Measurements from ENCODE around the gene PIK3CD. TPM values are rescaled to one million over a fixed set of nuclear protein-coding genes. Genes with fewer than 3 reads are reported as not detected.

PIK3CD gene
- total RNA-seq, 1 experiment from 2014 or later, result 16.1 TPM

- DNase-seq (ENCODE audit: low read depth), result no peak
Measured at GRCh38 chr1:9718006-9718680, 66.6 kb downstream of the PIK3CD start.

- no peak for DNase-seq (ENCODE audit: low read depth)
Measured at GRCh38 chr1:9719978-9720722, 68.6 kb downstream of the PIK3CD start.

DNA sequence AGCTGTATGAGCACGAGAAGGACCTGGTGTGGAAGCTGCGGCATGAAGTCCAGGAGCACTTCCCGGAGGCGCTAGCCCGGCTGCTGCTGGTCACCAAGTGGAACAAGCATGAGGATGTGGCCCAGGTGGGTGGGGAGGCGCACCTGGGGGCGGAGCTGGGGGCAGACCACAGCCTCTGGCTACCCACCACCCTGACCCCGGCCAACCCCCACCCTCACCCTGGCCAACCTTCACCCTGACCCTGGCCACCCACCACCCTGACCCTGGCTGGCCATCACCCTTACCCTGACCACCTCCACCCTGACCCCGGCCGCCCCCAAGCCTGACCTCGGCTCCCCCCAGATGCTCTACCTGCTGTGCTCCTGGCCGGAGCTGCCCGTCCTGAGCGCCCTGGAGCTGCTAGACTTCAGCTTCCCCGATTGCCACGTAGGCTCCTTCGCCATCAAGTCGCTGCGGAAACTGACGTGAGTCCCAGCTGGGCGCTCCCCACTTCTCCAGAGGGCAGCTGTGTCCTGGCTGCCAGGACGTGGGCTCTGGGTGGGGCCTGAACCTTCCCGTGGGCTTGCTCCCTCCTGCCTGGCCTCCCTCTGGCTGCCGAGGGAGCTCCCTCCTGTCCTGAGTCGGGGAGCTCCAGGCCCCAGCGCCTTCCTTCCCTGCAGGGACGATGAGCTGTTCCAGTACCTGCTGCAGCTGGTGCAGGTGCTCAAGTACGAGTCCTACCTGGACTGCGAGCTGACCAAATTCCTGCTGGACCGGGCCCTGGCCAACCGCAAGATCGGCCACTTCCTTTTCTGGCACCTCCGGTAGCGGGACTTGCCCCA lies 69.5 kb downstream of the PIK3CD start:
- DNase-seq (ENCODE audit: low read depth), result no peak

- no peak for DNase-seq (ENCODE audit: low read depth)
Measured at GRCh38 chr1:9721606-9722377, 70.3 kb downstream of the PIK3CD start.

GRCh38 chr1:9722378-9722749 lies 70.8 kb downstream of the PIK3CD start:
- DNase-seq (ENCODE audit: low read depth), result no peak

DNA sequence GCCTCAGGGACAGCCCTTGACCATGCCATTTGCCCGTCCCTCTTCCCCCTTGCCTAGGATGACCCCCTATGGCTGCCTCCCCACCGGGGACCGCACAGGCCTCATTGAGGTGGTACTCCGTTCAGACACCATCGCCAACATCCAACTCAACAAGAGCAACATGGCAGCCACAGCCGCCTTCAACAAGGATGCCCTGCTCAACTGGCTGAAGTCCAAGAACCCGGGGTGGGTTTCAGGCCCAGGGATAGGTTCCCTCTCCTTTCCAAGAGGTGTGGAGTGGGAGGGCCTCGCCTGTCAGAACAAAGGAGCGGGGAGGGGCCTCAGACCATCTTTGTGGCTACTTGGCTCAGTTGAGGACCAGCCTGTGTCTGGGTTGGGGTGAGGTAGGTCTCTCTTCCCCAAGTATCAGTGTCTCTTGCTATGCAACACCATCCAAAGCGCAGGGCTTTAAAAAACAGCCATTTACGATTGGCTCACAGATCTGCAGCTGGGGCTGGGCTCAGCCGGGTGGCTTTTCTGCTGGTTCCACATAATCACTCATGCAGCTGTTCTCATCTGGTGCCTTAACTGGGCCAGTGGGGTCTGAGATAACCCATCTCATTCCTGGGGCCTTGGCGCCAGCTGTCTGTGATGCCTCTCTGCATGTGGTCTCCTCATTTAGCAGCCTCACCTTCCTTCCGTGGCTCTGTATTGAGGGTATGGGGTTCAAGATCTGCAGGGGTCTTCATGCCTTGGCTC lies 71.7 kb downstream of the PIK3CD start:
- DNase-seq (ENCODE audit: low read depth), result no peak

DNA sequence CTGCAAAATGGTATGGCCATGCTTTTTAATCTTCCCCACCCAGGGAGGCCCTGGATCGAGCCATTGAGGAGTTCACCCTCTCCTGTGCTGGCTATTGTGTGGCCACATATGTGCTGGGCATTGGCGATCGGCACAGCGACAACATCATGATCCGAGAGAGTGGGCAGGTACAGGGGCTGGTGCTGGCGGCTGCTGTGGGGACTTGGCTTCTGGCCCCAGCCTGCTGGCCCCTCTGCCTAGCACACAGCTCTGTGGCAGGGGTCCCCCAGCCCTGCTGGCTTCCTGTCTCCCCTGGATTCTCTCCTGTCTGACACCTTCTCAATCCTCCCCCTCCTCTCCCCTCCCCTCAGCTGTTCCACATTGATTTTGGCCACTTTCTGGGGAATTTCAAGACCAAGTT lies 72.4 kb downstream of the PIK3CD start:
- no peak for DNase-seq (ENCODE audit: low read depth)

DNA sequence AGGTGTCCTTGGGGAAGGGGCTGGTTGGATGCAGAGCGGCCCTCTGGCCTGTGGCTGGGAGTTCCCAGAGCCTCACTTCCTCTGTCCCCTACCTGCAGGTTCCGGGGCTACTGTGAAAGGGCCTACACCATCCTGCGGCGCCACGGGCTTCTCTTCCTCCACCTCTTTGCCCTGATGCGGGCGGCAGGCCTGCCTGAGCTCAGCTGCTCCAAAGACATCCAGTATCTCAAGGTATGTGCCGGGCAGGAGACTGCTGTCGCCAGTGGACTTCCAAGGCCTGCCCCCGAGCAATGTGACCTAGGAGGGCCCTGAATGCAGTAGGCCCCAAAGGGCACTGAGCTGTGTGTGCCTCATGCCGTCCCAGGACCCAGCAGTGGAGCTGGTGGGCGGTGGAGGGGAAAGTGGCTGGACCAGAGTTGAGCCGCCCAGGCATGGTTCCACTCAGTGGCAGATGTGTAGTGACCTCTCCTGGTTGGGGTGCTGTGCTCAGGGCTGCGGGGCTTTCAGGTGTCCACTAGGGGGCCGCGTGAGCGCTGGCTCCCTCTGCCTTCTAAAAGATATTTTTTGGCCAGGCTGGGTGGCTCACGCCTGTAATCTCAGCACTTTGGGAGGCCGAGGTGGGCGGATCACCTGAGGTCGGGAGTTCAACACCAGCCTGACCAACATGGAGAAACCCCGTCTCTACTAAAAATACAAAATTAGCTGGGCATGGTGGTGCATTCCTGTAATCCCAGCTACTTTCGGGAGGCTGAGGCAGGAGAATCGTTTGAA lies 73.4 kb downstream of the PIK3CD start:
- DNase-seq (ENCODE audit: low read depth), result peak; percentile 53

- no peak for DNase-seq (ENCODE audit: low read depth)
Measured at GRCh38 chr1:9726406-9726805, 74.9 kb downstream of the PIK3CD start.

DNA sequence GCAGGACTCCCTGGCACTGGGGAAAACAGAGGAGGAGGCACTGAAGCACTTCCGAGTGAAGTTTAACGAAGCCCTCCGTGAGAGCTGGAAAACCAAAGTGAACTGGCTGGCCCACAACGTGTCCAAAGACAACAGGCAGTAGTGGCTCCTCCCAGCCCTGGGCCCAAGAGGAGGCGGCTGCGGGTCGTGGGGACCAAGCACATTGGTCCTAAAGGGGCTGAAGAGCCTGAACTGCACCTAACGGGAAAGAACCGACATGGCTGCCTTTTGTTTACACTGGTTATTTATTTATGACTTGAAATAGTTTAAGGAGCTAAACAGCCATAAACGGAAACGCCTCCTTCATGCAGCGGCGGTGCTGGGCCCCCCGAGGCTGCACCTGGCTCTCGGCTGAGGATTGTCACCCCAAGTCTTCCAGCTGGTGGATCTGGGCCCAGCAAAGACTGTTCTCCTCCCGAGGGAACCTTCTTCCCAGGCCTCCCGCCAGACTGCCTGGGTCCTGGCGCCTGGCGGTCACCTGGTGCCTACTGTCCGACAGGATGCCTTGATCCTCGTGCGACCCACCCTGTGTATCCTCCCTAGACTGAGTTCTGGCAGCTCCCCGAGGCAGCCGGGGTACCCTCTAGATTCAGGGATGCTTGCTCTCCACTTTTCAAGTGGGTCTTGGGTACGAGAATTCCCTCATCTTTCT lies 75.5 kb downstream of the PIK3CD start:
- DNase-seq (ENCODE audit: low read depth), result no peak

GRCh38 chr1:9728451-9729295 lies 77.1 kb downstream of the PIK3CD start:
- DNase-seq (ENCODE audit: low read depth), result no peak

GRCh38 chr1:9729523-9729922 lies 78.0 kb downstream of the PIK3CD start:
- DNase-seq (ENCODE audit: low read depth), result no peak

DNA sequence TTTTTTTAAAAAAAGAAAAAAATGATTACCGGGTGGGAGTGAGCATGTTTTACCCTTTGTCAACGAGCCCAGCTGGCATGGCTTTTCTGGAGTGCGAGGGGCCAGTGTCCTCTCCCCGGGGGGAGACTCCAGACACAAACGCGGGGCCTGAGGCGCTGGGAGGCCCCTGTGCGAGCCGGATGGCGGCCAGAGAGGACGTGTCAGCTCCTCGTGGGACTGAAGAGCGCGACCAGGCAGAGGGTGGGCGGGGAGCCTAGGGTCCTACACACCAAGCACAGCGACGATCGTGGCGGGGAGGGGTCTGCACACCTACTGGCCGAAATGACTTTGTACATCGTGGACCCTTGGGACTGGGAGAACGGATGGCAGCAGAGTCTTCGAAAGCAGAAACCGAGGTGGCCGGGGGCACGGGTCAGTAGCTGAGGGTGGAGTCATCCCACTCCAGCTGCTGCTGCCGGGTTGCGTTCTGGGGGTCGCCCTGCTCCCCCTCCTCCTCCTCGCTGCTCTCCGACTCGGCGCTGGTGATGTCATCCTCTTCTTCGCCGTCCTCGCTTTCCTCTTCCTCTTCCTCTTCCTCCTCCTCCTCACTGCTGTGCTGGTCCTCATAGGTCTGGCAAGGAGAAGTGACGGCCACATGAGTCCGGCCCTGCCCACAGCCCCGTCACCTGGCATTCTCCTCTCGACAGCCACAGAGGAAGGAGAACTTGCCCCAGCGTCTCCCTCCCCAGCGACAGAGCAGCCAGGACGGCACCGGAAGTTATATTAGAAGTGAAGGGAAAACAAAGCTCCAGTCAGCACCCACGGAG lies 78.8 kb downstream of the PIK3CD start:
- DNase-seq (ENCODE audit: low read depth), result no peak

GRCh38 chr1:9731051-9731537 lies 79.6 kb downstream of the PIK3CD start:
- no peak for DNase-seq (ENCODE audit: low read depth)

DNA sequence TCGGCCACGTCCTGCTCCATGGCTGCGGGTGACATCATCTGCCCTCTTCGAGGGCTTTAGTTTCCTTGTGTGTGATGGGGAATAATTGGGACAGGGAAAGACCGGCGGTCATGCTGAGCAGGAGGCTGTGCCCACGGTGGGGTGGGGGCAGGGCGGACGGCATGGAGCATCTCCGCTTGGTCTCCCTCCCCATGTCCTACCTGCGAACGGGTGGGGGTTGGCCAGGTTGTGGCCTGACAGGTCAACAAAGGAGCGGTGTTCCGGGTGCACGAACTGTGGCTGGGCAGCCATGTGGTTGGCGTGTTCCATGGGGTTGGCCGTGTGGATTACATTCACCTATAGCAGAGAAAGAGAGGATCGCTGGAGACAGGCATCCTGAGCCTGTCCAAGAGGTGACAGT lies 80.0 kb downstream of the PIK3CD start:
- DNase-seq (ENCODE audit: low read depth), result no peak

DNA sequence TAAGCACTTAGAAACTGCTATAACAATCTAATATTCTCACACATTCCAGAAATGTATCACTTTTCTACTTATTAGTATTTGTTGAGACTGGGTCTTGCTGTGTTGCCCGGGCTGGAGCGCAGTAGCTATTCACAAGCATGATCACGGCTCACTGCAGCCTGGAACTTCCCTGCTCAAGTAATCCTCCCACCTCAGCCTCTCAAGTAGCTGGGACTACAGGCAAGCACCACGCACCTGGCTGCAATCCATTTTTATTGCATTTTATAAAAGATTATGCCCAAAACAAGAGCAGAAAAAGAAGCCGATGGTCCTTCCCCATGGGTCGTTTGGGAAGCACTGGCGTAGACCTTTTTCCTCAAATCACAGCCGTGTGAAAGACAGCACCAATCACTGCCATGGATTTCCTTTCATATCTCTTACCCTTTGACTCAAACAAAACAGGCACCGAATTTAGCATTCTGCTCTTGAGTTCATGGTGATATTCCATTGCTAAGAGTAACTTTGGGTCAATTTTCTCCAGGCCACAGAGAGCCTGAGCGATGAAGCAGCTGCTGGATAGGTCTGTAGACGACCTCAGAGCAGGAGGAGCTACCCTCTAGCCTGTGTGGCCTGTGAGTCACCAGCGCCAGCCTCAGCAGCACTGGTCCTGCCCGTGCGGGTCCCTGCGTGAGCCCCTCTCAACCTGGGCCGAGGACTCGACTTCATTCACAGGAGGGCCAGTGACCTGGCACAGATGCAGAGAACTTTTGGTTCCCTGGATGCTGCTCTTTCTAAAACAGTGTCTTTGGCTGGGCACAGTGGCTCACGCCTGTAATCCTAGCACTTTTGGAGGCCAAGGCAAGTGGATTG lies 80.8 kb downstream of the PIK3CD start:
- no peak for DNase-seq (ENCODE audit: low read depth)
